ENCODE data around the gene RTBDN.

DNA sequence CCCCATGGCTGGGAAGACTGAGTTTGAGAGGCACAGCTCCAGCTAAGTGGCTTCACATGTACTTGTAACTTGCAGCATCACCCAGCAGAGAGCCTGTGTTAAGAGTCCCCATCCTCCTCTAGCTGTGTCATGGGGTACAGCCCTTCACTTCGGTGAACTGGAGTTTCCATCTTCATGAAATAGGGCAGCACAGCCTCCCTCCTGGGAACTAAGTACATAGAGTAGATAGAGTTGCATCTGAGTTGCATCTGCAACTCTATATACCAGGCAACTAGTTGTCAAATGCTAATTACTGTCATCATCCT lies 34.0 kb downstream of the RTBDN start:
- TF ChIP-seq, protein P1, sequence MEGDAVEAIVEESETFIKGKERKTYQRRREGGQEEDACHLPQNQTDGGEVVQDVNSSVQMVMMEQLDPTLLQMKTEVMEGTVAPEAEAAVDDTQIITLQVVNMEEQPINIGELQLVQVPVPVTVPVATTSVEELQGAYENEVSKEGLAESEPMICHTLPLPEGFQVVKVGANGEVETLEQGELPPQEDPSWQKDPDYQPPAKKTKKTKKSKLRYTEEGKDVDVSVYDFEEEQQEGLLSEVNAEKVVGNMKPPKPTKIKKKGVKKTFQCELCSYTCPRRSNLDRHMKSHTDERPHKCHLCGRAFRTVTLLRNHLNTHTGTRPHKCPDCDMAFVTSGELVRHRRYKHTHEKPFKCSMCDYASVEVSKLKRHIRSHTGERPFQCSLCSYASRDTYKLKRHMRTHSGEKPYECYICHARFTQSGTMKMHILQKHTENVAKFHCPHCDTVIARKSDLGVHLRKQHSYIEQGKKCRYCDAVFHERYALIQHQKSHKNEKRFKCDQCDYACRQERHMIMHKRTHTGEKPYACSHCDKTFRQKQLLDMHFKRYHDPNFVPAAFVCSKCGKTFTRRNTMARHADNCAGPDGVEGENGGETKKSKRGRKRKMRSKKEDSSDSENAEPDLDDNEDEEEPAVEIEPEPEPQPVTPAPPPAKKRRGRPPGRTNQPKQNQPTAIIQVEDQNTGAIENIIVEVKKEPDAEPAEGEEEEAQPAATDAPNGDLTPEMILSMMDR (IDR thresholded peaks at IDR 0.05): no peak
- no peak for TF ChIP-seq EZH2phosphoT487 (IDR thresholded peaks at IDR 0.05)

Measured in neural progenitor cell (in vitro differentiated cells).